H1 (cell line): ENCODE results near the gene TPPP2. TPM values are rescaled to one million over a fixed set of nuclear protein-coding genes. Genes with fewer than 3 reads are reported as not detected.

Source experiments
- CTCF ChIA-PET: fragments of 300-600 bp; sonication (Branson Sonifier 250); formaldehyde crosslinking; loops from one replicate; lab custom pipeline; 2021; ENCODE audit not compliant: partially characterized antibody; lab: Charles Lee
- POLR2A ChIA-PET: fragments of 300-600 bp; sonication (Branson Sonifier 250); formaldehyde crosslinking; loops from one replicate; lab custom pipeline; 2021; ENCODE audit warnings: inconsistent platforms; ENCODE audit not compliant: partially characterized antibody; lab: Charles Lee
- DNase-seq, 2 experiments: peaks; one replicate each; pipeline versions ENCODE4 v3.0.0 to v3.0.0-alpha.2; 2010 to 2022; ENCODE audit warnings: low spot score in 2 of 2, low read depth in 1 of 2, mixed read lengths in 1 of 2
- FAIRE-seq: peaks from 2 replicates; lab custom pipeline; 2011; peaks lifted over from hg19 to GRCh38; lab: Jason Lieb, UNC
- H2AFZ ChIP-seq: 2 replicates; pipeline ENCODE4 v1.8.1; 2012; ENCODE audit warnings: low read length, inconsistent platforms
- H2AK5ac ChIP-seq: 2 replicates; pipeline ENCODE4 v1.6.1; 2013; ENCODE audit warnings: low read depth, low read length
- H2BK120ac ChIP-seq: replicated peaks from 2 replicates; pipeline ENCODE3; 2013; ENCODE audit warnings: low read depth, low read length, inconsistent platforms
- H2BK12ac ChIP-seq: 2 replicates; pipeline ENCODE4 v1.6.1; 2013; ENCODE audit warnings: low read depth, low read length
- H2BK15ac ChIP-seq: 2 replicates; pipeline ENCODE4 v1.6.1; 2013; ENCODE audit warnings: low read length
- H2BK20ac ChIP-seq: 2 replicates; pipeline ENCODE4 v1.6.1; 2013; ENCODE audit warnings: low read length
- H2BK5ac ChIP-seq: 2 replicates; pipeline ENCODE4 v1.6.1; 2013; ENCODE audit warnings: low read depth, low read length
- H3K14ac ChIP-seq: 2 replicates; pipeline ENCODE4 v1.6.1; 2013; ENCODE audit warnings: inconsistent platforms; ENCODE audit not compliant: insufficient read length
- H3K18ac ChIP-seq: 2 replicates; pipeline ENCODE4 v1.6.1; 2013; ENCODE audit warnings: low read length; ENCODE audit errors: extremely low read depth
- H3K23ac ChIP-seq: 2 replicates; pipeline ENCODE4 v1.6.1; 2013; ENCODE audit warnings: inconsistent platforms; ENCODE audit not compliant: insufficient read length
- H3K23me2 ChIP-seq: 2 replicates; pipeline ENCODE4 v1.6.1; 2013; ENCODE audit warnings: low read depth, low read length
- H3K27ac ChIP-seq: 2 replicates; pipeline ENCODE4 v1.6.1; 2011; ENCODE audit warnings: low read depth, low read length, inconsistent platforms
- H3K27me3 ChIP-seq, 4 experiments: replicated peaks in 1 of 4; 1 replicate in 1 of 4; 2 replicates in 3 of 4; pipeline versions ENCODE4 v1.6.1 to v1.8.1; 2011 to 2013; ENCODE audit warnings: low read length in 3 of 4, mild to moderate bottlenecking in 3 of 4, inconsistent platforms in 2 of 4, mixed read lengths in 2 of 4, moderate library complexity in 1 of 4; ENCODE audit not compliant: control insufficient read depth in 3 of 4, insufficient read depth in 3 of 4; ENCODE audit errors: extremely low read depth in 1 of 4
- H3K36me3 ChIP-seq, 4 experiments: 2 replicates each; pipeline versions ENCODE4 v1.6.1 to v1.8.1; 2011 to 2013; ENCODE audit warnings: mild to moderate bottlenecking in 4 of 4, low read length in 3 of 4, moderate library complexity in 2 of 4, control low read depth in 1 of 4, inconsistent platforms in 1 of 4; ENCODE audit not compliant: insufficient read depth in 4 of 4, control insufficient read depth in 2 of 4
- H3K4ac ChIP-seq: replicated peaks from 2 replicates; pipeline ENCODE3; 2013; ENCODE audit warnings: low read length, low read depth, mixed read lengths, inconsistent platforms; ENCODE audit not compliant: insufficient read length
- H3K4me1 ChIP-seq, 4 experiments: replicated peaks in 1 of 4; 1 replicate in 1 of 4; 2 replicates in 3 of 4; pipeline versions ENCODE4 v1.6.1 to v1.8.1; 2011 to 2013; ENCODE audit warnings: low read length in 3 of 4, inconsistent platforms in 2 of 4, mixed read lengths in 1 of 4; ENCODE audit not compliant: insufficient read depth in 4 of 4, control insufficient read depth in 3 of 4
- H3K4me2 ChIP-seq, 2 experiments: 2 replicates each; pipeline versions ENCODE4 v1.6.1 to v1.8.1; 2011 to 2013; ENCODE audit warnings: low read depth in 2 of 2, low read length in 2 of 2, control low read depth in 1 of 2, inconsistent platforms in 1 of 2, mild to moderate bottlenecking in 1 of 2; ENCODE audit not compliant: insufficient read depth in 1 of 2
- H3K4me3 ChIP-seq, 4 experiments: fragments of 200-600, 300-600 bp in 1 of 4; sonication (generic), shearing (Covaris generic), sonication (Bioruptor Twin) in 1 of 4; 2 replicates each; pipeline versions ENCODE4 v1.5.1 to v1.8.1; 2011 to 2016; ENCODE audit warnings: low read length in 4 of 4, low read depth in 3 of 4, control low read depth in 2 of 4, inconsistent platforms in 2 of 4, mild to moderate bottlenecking in 2 of 4, mixed read lengths in 1 of 4, moderate library complexity in 1 of 4; ENCODE audit not compliant: insufficient read depth in 2 of 4; ENCODE audit errors: extremely low read depth in 1 of 4
- H3K56ac ChIP-seq: replicated peaks from 2 replicates; pipeline ENCODE3; 2013; ENCODE audit warnings: low read depth, mild to moderate bottlenecking, mixed read lengths, low read length, inconsistent platforms; ENCODE audit not compliant: insufficient read length
- H3K79me1 ChIP-seq: 2 replicates; pipeline ENCODE4 v1.6.1; 2013; ENCODE audit warnings: low read depth, low read length, control low read depth
- H3K79me2 ChIP-seq, 2 experiments: 2 replicates each; pipeline versions ENCODE4 v1.6.1 to v1.8.1; 2012 to 2013; ENCODE audit warnings: low read length in 2 of 2, mild to moderate bottlenecking in 2 of 2, inconsistent platforms in 1 of 2; ENCODE audit not compliant: insufficient read depth in 2 of 2, control insufficient read depth in 1 of 2
- H3K9ac ChIP-seq, 4 experiments: replicated peaks in 1 of 4; 1 replicate in 1 of 4; 2 replicates in 3 of 4; pipeline versions ENCODE4 v1.6.1 to v1.8.1; 2011 to 2013; ENCODE audit warnings: low read depth in 3 of 4, low read length in 3 of 4, control low read depth in 2 of 4, mild to moderate bottlenecking in 2 of 4, moderate library complexity in 2 of 4, inconsistent platforms in 1 of 4; ENCODE audit errors: extremely low read depth in 1 of 4
- H3K9me3 ChIP-seq, 2 experiments: 2 replicates each; pipeline versions ENCODE4 v1.6.1 to v1.8.1; 2012 to 2013; ENCODE audit warnings: mild to moderate bottlenecking in 2 of 2, moderate library complexity in 2 of 2, control low read depth in 1 of 2, inconsistent platforms in 1 of 2, low read depth in 1 of 2, low read length in 1 of 2, mixed read lengths in 1 of 2; ENCODE audit not compliant: insufficient read depth in 2 of 2
- H4K20me1 ChIP-seq, 2 experiments: replicated peaks in 1 of 2; 2 replicates each; pipeline versions ENCODE3 to v1.8.1; 2011 to 2013; ENCODE audit warnings: inconsistent platforms in 2 of 2, low read length in 2 of 2, mild to moderate bottlenecking in 1 of 2; ENCODE audit not compliant: insufficient read depth in 2 of 2, control insufficient read depth in 1 of 2
- H4K5ac ChIP-seq: 2 replicates; pipeline ENCODE4 v1.6.1; 2013; ENCODE audit warnings: low read length, low read depth, mixed read lengths, inconsistent platforms; ENCODE audit not compliant: insufficient read length
- H4K8ac ChIP-seq: 2 replicates; pipeline ENCODE4 v1.8.0; 2013; ENCODE audit warnings: mild to moderate bottlenecking, moderate library complexity, low read length, inconsistent platforms; ENCODE audit not compliant: insufficient read depth; ENCODE audit errors: extremely low read depth
- H4K91ac ChIP-seq: replicated peaks from 2 replicates; pipeline ENCODE3; 2013; ENCODE audit warnings: low read length, mixed read lengths, inconsistent platforms; ENCODE audit not compliant: insufficient read length
- ASH2L ChIP-seq: fragments of 200-600, 300-600 bp; sonication (generic); IDR thresholded peaks from one replicate; pipeline ENCODE4 v1.7.1; 2017; ENCODE audit warnings: low read length
- ATF2 ChIP-seq: IDR thresholded peaks from 2 replicates; pipeline ENCODE4 v1.6.1; 2012; ENCODE audit warnings: low read length, inconsistent platforms
- BCL11A ChIP-seq, 2 experiments: IDR thresholded peaks; one replicate each; pipeline ENCODE4 v1.6.1; 2011; ENCODE audit warnings: low read depth in 2 of 2, low read length in 2 of 2, mild to moderate bottlenecking in 2 of 2
- E2F6 ChIP-seq: IDR thresholded peaks from 2 replicates; pipeline ENCODE4 v1.6.1; 2012; ENCODE audit warnings: inconsistent platforms
- FOSL1 ChIP-seq: IDR thresholded peaks from 2 replicates; pipeline ENCODE4 v1.6.1; 2011; ENCODE audit warnings: mild to moderate bottlenecking, low read depth, low read length, moderate library complexity; ENCODE audit not compliant: insufficient read depth
- JUND ChIP-seq: IDR thresholded peaks from 2 replicates; pipeline ENCODE4 v1.6.1; 2011; ENCODE audit warnings: mild to moderate bottlenecking, improper control_type of control experiment, low read length
- RNF2 ChIP-seq: fragments of 200-900, 300-1000 bp; sonication (generic); IDR thresholded peaks from 2 replicates; pipeline ENCODE4 v1.7.1; 2016; ENCODE audit warnings: borderline replicate concordance, low read depth, mild to moderate bottlenecking, antibody characterized with exemption, low read length; ENCODE audit not compliant: poor library complexity, severe bottlenecking; ENCODE audit errors: missing control alignments
- SIRT6 ChIP-seq: IDR thresholded peaks from one replicate; pipeline ENCODE4 v1.7.1; 2012; ENCODE audit warnings: low read length, inconsistent platforms
- SIX5 ChIP-seq: IDR thresholded peaks from 2 replicates; pipeline ENCODE4 v1.6.1; 2011; ENCODE audit warnings: mild to moderate bottlenecking, low read depth, low read length
- TBP ChIP-seq: IDR thresholded peaks from 2 replicates; pipeline ENCODE4 v1.6.1; 2011; ENCODE audit warnings: low read depth, low read length, improper control_type of control experiment
- WGBS, 2 experiments: shearing (Covaris generic) in 1 of 2; methylation state at CpG; one replicate each; pipeline versions ENCODE4 v1.1.6 to v1.1.7; 2013 to 2015; ENCODE audit warnings: low lambda C conversion rate in 2 of 2, mixed read lengths in 2 of 2, inconsistent platforms in 1 of 2, low coverage in 1 of 2, missing lambda C conversion rate in 1 of 2; ENCODE audit not compliant: insufficient replicate concordance in 2 of 2, insufficient coverage in 1 of 2, insufficient read length in 1 of 2; ENCODE audit errors: extremely low coverage in 1 of 2, missing lambda C conversion rate in 1 of 2; 5-methylcytosine and 5-hydroxymethylcytosine counted together
- polyA plus RNA-seq, 7 experiments: library from polyadenylated mRNA; depleted of rRNA in 3 of 7; stranded (reverse) in 5 of 7; unstranded in 2 of 7; fragments of >200 nt in 5 of 7; fragments of 200-250 nt in 2 of 7; gene quantifications; 1 replicate in 5 of 7; 2 replicates in 1 of 7; 4 replicates in 1 of 7; pipeline versions ENCODE4 v1.2.1 to v1.2.3, GENCODE V29; 2011 to 2013; ENCODE audit warnings: missing spikeins in 2 of 7, mixed read lengths in 2 of 7
- total RNA-seq: library from RNA; stranded (reverse); fragmentation: NEBNext Ultra II Directional; extraction: Animal tissue kit (Norgen Biotek cat#: 25700); gene quantifications from 2 replicates; pipeline ENCODE4 v1.2.1, GENCODE V29; 2021

TPPP2 gene
- total and polyA plus RNA-seq, 2 of the 8 experiments (the other 6 are each of a cell fraction or from before 2014, with no cell fraction given), result not detected

GRCh38 chr14:21077672-21078071, 47.7 kb downstream of the TPPP2 start:
- Histone ChIP-seq H2BK15ac (no peak overlapping the region), H3K27me3 (no peaks in the 10 kb centered on the region), H2AK5ac (no peak overlapping the region), H2BK12ac (no peak overlapping the region), H3K4me3 (no peak overlapping the region), H4K20me1 (peaks cover 2 to 9% of the 10 kb centered on the region in 2 experiments), H3K9me3 (no peaks in the 10 kb centered on the region), H3K23ac (no peak overlapping the region), H4K5ac (no peak overlapping the region), H2BK5ac (no peak overlapping the region), H3K18ac (no peak overlapping the region), H2BK20ac (no peak overlapping the region), H2BK120ac (no peak overlapping the region), H3K56ac (no peak overlapping the region), H3K27ac (no peak overlapping the region), H4K91ac (no peak overlapping the region), H2AFZ (no peak overlapping the region), H3K36me3 (peaks cover 46 to 88% (median 69%) of the 10 kb centered on the region in 4 experiments), H3K23me2 (peaks cover 2% of the 10 kb centered on the region; the same call in 1 of the 2 replicates), H3K4me2 (no peak overlapping the region), H4K8ac (no peak overlapping the region), H3K79me2 (peaks cover 0 to 6% of the 10 kb centered on the region in 2 experiments; a peak in 2 of 4 replicates), H3K9ac (no peak overlapping the region), H3K14ac (no peak overlapping the region), H3K4me1 (peaks cover 0 to 1% (median 0%) of the 10 kb centered on the region in 4 experiments; a peak in 1 of 7 replicates), H3K79me1 (peaks cover 2% of the 10 kb centered on the region), H3K4ac (no peak overlapping the region)
- no peak for DNase-seq
- ChIA-PET CTCF (interaction anchor here (1.0 to 8.6 kb wide), 5 partner anchors 10 to 37 kb away, joined by 6 to 72 read pairs (median 25); no protein-coding TSS in a partner anchor), POLR2A (interaction anchor here (2.8 to 12.4 kb wide), 2 partner anchors 7 to 15 kb away, joined by 11 to 245 read pairs; no protein-coding TSS in a partner anchor)
- TF ChIP-seq E2F6 (no peak), ATF2 (no peak), ASH2L (no peak), SIRT6 (no peak), TBP (no peak), BCL11A (IDR thresholded peaks at IDR 0.05; ENCODE audit: low read depth in 2 of 2, low read length in 2 of 2) (no peak), JUND (no peak), SIX5 (no peak), RNF2 (no peak), FOSL1 (no peak)
- 84% methylated on average over 2 of the region's 2 CpGs; no CpG with 5 or more reads in 1 of the 2 experiments for WGBS, 2 experiments
- FAIRE-seq, result no peak
